ENCODE results near the gene MS4A1.
"Not testable (repeated sequence)": the region's sequence is repeated elsewhere in the genome, so short reads cannot be mapped to it uniquely, and the experiment has no call there.

Gene MS4A1

DNA sequence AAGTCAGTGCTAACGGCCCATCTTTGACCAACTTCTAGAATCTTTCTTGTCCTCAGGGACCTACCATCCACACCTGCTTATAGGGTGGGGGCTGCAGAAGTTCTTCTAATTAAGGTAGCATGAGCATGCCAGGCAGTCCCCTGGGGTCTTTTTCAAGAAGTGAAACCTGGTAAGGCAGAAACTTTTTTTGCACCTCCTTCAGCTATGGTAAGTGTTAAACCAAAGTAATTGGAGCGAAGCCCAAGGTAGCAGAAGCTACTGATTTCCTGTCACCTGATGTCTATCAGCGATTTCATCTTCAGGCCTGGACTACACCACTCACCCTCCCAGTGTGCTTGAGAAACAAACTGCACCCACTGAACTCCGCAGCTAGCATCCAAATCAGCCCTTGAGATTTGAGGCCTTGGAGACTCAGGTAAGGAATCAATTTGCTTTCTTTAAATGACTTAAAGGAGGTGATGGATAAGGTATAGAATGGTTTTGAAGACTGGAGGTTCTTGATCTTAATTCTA lies at the start of gene MS4A1:
Gene MS4A1 (plus strand): TSS at position 317 of the 512 bp plus-strand sequence. CDS start 6,528 bp downstream, outside the sequence.
- no peak for DNase-seq (ENCODE audit: low read depth)

GRCh38 chr11:60420015-60420414 lies 35.6 kb upstream of the MS4A1 start:
- DNase-seq (ENCODE audit: low read depth): no peak

DNA sequence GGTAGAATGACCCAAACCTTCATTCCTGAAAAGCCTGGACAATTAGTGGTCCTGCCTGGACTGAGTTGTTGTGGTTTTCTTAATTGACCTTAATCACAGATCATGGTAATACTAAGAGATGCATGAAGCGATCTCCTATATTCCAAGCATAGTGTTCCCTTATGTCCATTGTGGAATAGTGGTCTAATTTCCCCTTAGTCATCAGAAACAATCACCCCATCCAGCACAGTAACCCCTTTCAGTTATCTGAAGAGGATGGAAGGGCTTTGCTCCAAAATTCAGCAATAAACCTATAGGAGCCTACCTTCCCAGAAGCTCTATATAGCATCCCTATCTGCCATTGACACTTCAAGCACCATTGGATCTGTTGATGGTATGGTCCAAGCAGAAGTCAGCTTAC lies 33.0 kb upstream of the MS4A1 start:
- DNase-seq (ENCODE audit: low read depth): no peak

DNA sequence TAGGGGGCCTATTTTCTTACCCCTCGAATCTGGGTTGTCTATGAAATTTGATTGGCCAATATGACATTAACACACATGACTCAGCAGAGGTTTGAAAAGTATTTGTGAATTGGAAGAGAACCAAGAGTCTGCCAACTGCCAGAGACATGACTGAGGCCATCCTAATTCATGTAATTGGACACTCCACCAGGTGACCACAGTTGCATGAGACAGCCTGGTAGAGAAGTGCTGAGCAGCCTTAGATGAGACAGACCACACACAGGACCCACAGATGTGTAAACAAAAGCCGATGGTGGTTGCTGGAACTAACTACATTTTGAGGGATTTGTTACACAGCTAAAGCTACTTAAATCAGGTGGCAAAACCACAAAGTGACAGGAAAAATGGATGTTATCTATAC lies 27.1 kb upstream of the MS4A1 start:
- DNase-seq (ENCODE audit: low read depth): peak; percentile 11

DNA sequence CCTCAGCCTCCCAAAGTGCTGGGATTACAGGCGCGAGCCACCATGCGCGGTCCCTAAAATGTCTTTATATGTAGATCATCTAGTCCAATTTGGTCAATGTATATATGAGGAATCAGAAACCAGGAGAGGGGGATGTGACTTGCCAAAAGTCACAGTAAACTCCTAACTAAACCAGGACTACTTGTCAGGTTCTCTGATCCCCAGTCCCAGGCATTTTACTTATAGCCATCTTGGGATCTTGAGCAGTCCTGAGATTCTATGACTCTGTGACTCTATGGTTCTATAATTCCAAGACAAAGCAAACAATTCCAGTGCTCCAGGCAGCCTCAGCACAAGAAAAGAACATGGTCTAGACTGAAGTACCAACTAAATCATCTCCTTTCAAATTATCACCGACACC lies 26.4 kb upstream of the MS4A1 start, which contains the start of gene MS4A5:
Gene MS4A5 (plus strand): TSS at position 301 of the 400 bp plus-strand sequence. CDS start 103 bp downstream, outside the sequence.
- DNase-seq (ENCODE audit: low read depth): no peak

DNA sequence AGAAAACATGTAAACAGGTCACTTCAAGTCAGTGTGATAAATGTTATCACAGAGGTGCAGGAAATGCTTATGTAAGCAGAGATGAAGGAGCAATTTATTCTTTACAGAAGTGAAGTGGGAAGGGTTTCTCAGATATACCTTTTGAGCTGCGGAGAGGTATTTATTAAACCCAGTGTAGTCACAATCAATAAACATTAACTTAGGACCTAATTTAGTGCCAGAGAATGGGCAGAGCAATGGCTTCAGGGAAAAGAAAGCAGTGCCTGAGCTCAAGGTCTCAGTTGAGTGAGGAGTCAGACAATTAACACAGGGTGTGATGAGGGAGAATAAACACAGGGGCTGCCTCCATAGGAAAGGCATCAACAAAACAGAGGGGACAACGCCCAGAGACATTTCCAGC lies 24.4 kb upstream of the MS4A1 start:
- no peak for DNase-seq (ENCODE audit: low read depth)

- DNase-seq (ENCODE audit: low read depth): no peak
These were observed 22.2 kb upstream of the MS4A1 start for GRCh38 chr11:60433401-60433800.

DNA sequence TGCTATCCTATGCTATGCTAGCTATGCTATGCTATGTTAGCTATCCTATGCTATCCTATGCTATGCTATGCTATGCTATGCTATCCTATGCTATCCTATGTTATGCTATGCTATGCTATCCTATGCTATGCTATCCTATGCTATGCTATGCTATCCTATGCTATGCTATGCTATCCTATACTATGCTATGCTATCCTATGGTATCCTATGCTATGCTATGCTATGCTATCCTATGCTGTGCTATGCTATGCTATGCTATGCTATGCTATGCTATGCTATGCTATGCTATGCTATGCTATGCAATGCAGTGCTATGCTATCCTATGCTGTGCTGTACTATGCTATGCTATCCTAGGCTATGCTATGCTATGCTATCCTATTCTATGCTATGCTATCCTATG lies 8.6 kb upstream of the MS4A1 start:
- no peak for DNase-seq (ENCODE audit: low read depth)

DNA sequence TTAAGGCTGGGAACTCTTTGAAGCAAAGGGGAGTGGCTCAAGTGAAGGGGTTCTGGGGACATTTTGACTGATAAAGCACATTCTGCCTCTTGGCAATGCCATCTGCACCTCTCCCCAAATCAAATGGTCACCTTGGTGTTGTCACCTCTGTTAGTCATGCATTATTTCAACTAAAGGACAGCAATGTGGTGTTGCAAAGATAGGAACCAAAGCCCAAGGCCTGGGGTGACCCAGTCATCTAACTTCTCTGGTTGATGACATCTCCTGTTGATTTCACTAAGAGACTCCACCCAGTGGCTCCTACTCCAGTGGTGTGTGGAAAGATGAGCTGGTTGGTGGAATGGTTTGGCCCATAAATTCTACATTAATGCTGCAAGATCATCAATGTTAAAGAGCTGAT lies 7.8 kb upstream of the MS4A1 start:
- no peak for DNase-seq (ENCODE audit: low read depth)

DNA sequence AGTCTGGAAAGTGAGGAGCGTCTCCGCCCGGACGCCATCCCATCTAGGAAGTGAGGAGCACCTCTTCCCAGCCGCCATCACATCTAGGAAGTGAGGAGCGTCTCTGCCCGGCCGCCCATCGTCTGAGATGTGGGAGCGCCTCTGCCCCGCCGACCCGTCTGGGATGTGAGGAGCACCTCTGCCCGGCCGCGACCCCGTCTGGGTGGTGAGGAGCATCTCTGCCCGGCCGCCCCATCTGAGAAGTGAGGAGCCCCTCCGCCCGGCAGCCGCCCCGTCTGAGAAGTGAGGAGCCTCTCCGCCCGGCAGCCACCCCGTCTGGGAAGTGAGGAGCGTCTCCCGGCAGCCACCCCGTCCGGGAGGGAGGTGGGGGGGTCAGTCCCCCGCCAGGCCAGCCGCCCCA lies 4.5 kb upstream of the MS4A1 start:
- not testable (repeated sequence) for DNase-seq (ENCODE audit: low read depth)

DNA sequence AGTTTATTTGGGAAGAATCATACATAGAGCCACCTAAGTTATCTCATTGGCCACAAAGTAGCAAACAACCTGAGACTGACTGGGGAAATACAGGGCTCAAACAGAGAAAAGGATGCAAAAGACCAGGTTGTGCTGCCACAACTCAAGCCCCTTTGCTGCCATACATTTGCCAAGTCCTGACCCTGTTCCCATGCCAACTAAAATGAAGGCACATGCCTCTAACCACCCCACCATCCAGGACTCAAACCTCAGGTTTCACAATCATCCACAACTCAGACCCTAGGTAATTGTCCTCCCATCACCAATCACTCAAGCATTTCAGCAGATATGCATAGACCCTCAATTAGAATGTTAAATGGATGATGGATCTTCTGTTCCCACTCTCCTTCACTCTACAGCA lies 1.4 kb upstream of the MS4A1 start:
- no peak for DNase-seq (ENCODE audit: low read depth)

DNA sequence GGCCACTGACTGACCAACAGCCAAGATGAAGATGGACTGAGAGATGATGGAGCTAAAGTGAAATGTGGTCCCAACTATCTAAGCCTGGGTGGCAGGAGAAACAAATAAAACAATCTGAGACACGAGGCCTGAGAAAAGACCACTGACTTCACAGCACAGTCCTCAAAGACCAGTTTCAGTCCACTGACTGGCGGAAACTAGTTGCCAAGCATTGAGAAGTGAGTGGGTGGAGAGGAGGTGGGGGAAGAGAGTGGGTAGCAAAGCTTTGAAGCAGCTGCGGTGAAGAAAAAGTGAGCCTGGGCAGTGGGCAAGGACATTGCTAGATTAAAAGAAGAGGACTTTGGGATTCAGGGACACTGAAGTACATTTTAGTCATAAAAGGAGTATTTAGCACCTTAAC lies 1.9 kb downstream of the MS4A1 start:
- DNase-seq (ENCODE audit: low read depth): no peak

DNA sequence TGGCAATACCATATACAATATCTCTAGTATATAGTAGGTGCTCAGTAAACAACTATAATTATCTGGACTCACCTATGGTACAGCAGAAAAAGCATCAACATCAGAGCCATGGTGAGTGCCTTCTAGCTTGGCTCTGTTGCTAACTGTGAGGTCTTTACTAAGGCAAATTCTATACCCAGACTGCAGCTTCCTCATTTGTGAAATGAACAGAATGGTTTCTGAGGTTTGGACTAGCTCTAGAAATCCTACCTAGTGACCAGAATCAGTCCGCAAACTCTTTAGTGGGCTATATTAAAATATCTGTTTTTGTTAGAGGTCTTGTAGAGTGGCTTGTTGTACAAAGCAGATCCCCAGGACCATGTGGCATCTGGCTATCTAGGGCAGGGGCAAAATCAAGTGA lies 3.7 kb downstream of the MS4A1 start:
- no peak for DNase-seq (ENCODE audit: low read depth)

- DNase-seq (ENCODE audit: low read depth): no peak
These were observed 13.2 kb downstream of the MS4A1 start for GRCh38 chr11:60468829-60469228.

DNA sequence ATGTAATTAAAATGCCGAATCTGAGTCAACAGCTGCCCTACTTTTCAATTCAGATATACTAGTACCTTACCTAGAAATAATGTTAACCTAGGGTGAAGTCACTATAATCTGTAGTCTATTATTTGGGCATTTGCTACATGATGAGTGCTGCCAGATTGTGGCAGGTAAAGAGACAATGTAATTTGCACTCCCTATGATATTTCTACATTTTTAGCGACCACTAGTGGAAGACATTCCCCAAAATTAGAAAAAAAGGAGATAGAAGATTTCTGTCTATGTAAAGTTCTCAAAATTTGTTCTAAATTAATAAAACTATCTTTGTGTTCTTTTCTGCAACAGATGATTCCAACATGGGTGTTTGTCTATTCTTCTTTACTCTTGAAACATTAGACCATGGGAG lies 14.1 kb downstream of the MS4A1 start:
- DNase-seq (ENCODE audit: low read depth): no peak

DNA sequence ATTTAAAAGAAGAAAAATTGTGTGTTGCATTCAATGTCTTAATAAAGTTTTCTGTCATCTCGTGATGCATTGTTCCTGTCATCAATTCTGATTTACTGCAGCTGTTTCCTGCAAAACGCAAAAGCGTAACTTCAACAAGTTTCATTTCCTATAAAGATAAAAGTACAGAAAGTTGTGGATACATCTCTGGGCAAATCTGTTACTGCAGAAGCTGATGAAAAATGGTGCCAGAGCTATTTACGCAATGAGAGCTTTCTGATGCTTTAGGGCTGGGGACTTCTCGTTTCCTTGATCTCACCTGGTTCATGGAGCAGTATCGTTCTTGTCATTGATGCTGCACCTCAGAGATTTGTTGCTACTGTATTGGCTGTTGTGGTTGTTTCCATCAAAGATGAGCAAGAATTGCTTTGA lies 21.4 kb downstream of the MS4A1 start:
- DNase-seq (ENCODE audit: low read depth): no peak

DNA sequence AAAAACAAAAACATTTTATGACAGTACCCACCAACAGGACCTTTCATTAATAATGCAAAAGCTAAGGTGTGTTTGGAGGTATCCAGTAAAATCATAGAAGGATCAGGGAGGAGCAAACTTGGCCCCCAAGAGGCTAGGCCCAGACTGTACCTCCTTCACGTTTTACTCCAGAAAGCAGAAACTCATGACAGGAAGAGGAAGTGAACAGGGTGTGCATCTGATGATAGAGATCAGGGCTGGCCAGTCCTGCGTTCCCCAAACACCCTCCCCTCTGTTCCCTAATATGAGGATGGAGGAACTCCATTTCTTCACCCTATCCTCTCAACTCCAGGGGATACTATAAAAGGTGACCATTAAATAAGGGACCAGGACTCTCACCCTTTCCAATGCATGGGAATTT lies 26.7 kb downstream of the MS4A1 start:
- no peak for DNase-seq (ENCODE audit: low read depth)

- no peak for DNase-seq (ENCODE audit: low read depth)
These were observed 30.3 kb downstream of the MS4A1 start for GRCh38 chr11:60485987-60486386.

- DNase-seq (ENCODE audit: low read depth): no peak
These were observed 36.9 kb downstream of the MS4A1 start, which contains the start of gene MS4A12 for GRCh38 chr11:60492488-60493009. MS4A12 (plus strand) TSS chr11:60492778; CDS start chr11:60497319, 4,541 bp downstream.

DNA sequence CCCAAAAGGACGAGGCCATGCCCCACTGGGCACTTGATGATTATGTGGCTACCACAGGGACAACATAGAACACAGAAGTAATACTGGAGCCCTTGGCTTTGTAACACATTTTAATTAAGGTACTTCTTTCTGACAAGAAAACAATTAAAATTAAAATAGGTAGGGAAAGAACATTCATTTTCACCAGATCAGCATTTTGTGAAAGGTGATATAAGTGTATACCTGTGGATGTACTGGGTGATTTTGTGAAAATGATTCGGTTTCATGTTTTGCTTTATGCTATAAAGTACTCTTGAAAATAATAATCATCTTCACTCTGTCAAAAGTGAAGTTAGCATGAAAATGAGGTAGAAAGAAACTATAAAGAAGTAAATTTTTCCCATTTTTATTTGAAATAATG lies 37.8 kb downstream of the MS4A1 start:
- DNase-seq (ENCODE audit: low read depth): no peak

- DNase-seq (ENCODE audit: low read depth): no peak
These were observed 42.8 kb downstream of the MS4A1 start for GRCh38 chr11:60498399-60498798.

GRCh38 chr11:60498853-60499252 lies 43.2 kb downstream of the MS4A1 start:
- no peak for DNase-seq (ENCODE audit: low read depth)

DNA sequence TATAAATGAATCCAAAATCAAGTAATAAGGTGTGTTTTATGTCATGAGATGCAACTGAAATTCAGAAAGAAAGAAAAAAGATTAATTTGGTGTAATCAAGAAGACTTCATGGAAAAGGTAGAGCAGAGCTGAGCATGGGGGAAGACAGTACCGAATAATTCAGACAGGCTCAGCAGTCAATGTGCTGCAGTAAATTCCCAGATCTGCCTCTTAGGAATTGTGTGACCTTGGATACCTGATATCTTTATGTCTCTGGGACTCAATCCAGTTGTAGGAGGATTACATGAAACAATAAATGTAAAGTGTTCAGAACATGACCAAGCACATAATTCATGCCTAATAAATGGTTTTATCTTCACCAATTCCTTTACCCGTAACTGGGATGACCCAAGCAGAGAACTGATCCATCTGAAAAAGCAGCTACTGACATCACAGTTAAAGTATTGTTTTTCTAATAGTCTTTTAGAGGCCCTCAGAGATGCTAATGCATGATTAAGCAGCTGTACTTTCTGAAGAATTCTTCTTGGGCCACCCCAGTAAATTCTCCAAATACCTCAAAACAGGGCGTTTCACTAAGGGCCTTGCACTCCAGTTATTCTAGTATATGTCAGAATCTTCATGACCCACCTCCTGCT lies 44.7 kb downstream of the MS4A1 start:
- DNase-seq (ENCODE audit: low read depth): peak; percentile 55

DNA sequence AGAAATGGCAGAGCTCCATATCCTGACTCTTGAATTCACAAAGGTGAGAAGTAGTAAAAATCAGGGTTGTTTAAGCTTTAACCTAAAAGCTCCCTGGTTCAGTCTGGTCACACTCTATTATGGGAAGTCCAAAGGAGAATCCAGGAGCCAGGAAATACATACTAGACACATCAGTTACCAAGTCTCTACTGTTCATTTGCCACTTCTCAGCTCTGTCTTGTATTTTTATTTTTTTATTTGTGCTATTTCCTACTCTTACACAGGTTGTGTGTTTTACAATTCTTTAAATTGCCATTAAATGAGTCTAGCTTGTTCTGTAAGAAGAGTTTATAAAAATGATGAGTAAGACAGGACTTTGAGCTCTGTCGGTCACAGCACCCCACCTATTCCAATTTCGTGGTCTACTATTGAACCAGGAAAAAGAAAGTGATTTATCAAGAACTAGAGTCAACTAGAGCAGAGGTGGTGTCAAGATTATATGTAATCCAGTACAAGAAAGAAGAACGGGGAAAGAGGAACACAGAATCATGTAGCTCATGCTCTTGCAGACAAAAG lies 46.7 kb downstream of the MS4A1 start:
- no peak for DNase-seq (ENCODE audit: low read depth)

Measured in HS-27A (cell line).